ENCODE results near the gene SPTLC2. TPM values are rescaled to one million over a fixed set of nuclear protein-coding genes. Genes with fewer than 3 reads are reported as not detected.
A peak's percentile ranks its signal among the peaks of the same experiment; 100 is the strongest.
"Not testable (repeated sequence)": the region's sequence is repeated elsewhere in the genome, so short reads cannot be mapped to it uniquely, and the experiment has no call there.

SPTLC2 gene
- total RNA-seq, 2 donors from 2014 or later = 20.0 to 24.5 TPM

GRCh38 chr14:77542421-77543239 lies 73.8 kb downstream of the SPTLC2 start:
- Histone ChIP-seq H3K27me3 (replicated peaks; ENCODE audit: insufficient read depth) (no peaks in the 10 kb centered on the region), H3K36me3 (no peaks in the 10 kb centered on the region), H3K4me1 (replicated peaks) (no peaks in the 10 kb centered on the region), H3K9me3 (no peaks in the 10 kb centered on the region), H3K27ac (peak overlapping the region; percentile 43 to 59), H3K4me3 (peak overlapping the region in 1 of 2 donors; percentile 4)
- intact Hi-C loops (cut with DNase I) = no loop called here
- 27% methylated on average over 11 of the region's 11 CpGs for WGBS
- no peak for DNase-seq (ENCODE audit: low spot score)
- TF ChIP-seq POLR2AphosphoS5 (IDR thresholded peaks at IDR 0.05) (no peak), CTCF (IDR thresholded peaks at IDR 0.05) (no peak), POLR2A (IDR thresholded peaks at IDR 0.05) (no peak)

GRCh38 chr14:77541905-77542304 lies 74.5 kb downstream of the SPTLC2 start:
- DNase-seq (ENCODE audit: low spot score) = no peak
- H3K27me3 ChIP-seq (replicated peaks; ENCODE audit: insufficient read depth) = no peaks in the 10 kb centered on the region
- H3K9me3 ChIP-seq = no peaks in the 10 kb centered on the region
- H3K4me1 ChIP-seq (replicated peaks) = no peaks in the 10 kb centered on the region
- 78% methylated on average over 4 of the region's 4 CpGs for WGBS
- no peaks in the 10 kb centered on the region for H3K36me3 ChIP-seq
- intact Hi-C loops (cut with DNase I) = no loop called here
- H3K4me3 ChIP-seq = no peak overlapping the region
- TF ChIP-seq POLR2AphosphoS5 (IDR thresholded peaks at IDR 0.05) = no peak
- no peak for TF ChIP-seq POLR2A (IDR thresholded peaks at IDR 0.05)
- no peak for TF ChIP-seq CTCF (IDR thresholded peaks at IDR 0.05)
- H3K27ac ChIP-seq = peak overlapping the region; percentile 43 to 59

- H3K4me1 ChIP-seq (replicated peaks); H3K27ac ChIP-seq; H3K36me3 ChIP-seq; intact Hi-C loops (cut with DNase I); H3K4me3 ChIP-seq; DNase-seq (ENCODE audit: low spot score); H3K9me3 ChIP-seq; H3K27me3 ChIP-seq (replicated peaks; ENCODE audit: insufficient read depth): not testable (repeated sequence)
- WGBS = 71% methylated on average over 5 of the region's 5 CpGs
These were observed 79.5 kb downstream of the SPTLC2 start for GRCh38 chr14:77536951-77537350.

- intact Hi-C loops (cut with DNase I) = no loop called here
- TF ChIP-seq CTCF (IDR thresholded peaks at IDR 0.05) = no peak
- no peak for TF ChIP-seq POLR2AphosphoS5 (IDR thresholded peaks at IDR 0.05)
- no peak for TF ChIP-seq POLR2A (IDR thresholded peaks at IDR 0.05)
- Histone ChIP-seq H3K27me3 (replicated peaks; ENCODE audit: insufficient read depth) (no peaks in the 10 kb centered on the region), H3K9me3 (no peaks in the 10 kb centered on the region), H3K27ac (no peak overlapping the region), H3K4me1 (replicated peaks) (no peaks in the 10 kb centered on the region), H3K36me3 (no peaks in the 10 kb centered on the region), H3K4me3 (no peak overlapping the region)
- DNase-seq (ENCODE audit: low spot score) = no peak
These were observed 85.4 kb downstream of the SPTLC2 start for GRCh38 chr14:77531071-77531470.

- Histone ChIP-seq H3K4me1 (replicated peaks) (no peaks in the 10 kb centered on the region), H3K27ac (no peak overlapping the region), H3K4me3 (no peak overlapping the region), H3K36me3 (no peaks in the 10 kb centered on the region), H3K9me3 (no peaks in the 10 kb centered on the region), H3K27me3 (replicated peaks; ENCODE audit: insufficient read depth) (no peaks in the 10 kb centered on the region)
- no peak for DNase-seq (ENCODE audit: low spot score)
- intact Hi-C loops (cut with DNase I) = no loop called here
- TF ChIP-seq POLR2AphosphoS5 (IDR thresholded peaks at IDR 0.05) (no peak), CTCF (IDR thresholded peaks at IDR 0.05) (no peak), POLR2A (IDR thresholded peaks at IDR 0.05) (no peak)
These were observed 86.5 kb downstream of the SPTLC2 start for GRCh38 chr14:77529963-77530362.

Data from prostate gland (tissue), 2 donors.